Kidney (tissue), 14 donors: ENCODE measurements around the gene CCDC85A. TPM values are rescaled to one million over a fixed set of nuclear protein-coding genes. Genes with fewer than 3 reads are reported as not detected.

ENCODE experiments used
- DNase-seq, 5 donors: peaks; one replicate each; pipeline ENCODE4 v3.0.0-alpha.2; 2013 to 2020
- FAIRE-seq: peaks from 2 replicates; lab custom pipeline; 2012; peaks lifted over from hg19 to GRCh38; lab: Jason Lieb, UNC
- H3K27ac ChIP-seq, 2 donors: one replicate each; pipeline ENCODE4 v1.7.0; 2013; ENCODE audit warnings: low read depth in 2 of 2, low read length in 2 of 2, inconsistent platforms in 1 of 2
- H3K27me3 ChIP-seq: one replicate; pipeline ENCODE4 v1.7.1; 2013; ENCODE audit warnings: low read length, inconsistent platforms; ENCODE audit not compliant: control insufficient read depth, insufficient read depth
- H3K36me3 ChIP-seq, 3 donors: one replicate each; pipeline versions ENCODE4 v1.7.0 to v1.7.1; 2013; ENCODE audit warnings: low read length in 3 of 3, control low read depth in 1 of 3, inconsistent platforms in 1 of 3; ENCODE audit not compliant: insufficient read depth in 3 of 3, control insufficient read depth in 2 of 3
- H3K4me1 ChIP-seq, 3 donors: one replicate each; pipeline versions ENCODE4 v1.7.0 to v1.7.1; 2013; ENCODE audit warnings: low read length in 3 of 3, inconsistent platforms in 1 of 3, low read depth in 1 of 3; ENCODE audit not compliant: control insufficient read depth in 2 of 3, insufficient read depth in 2 of 3
- H3K4me3 ChIP-seq, 3 donors: one replicate each; pipeline versions ENCODE4 v1.7.0 to v1.8.1; 2013; ENCODE audit warnings: low read length in 3 of 3, control low read depth in 1 of 3, inconsistent platforms in 1 of 3
- H3K9ac ChIP-seq, 3 donors: one replicate each; pipeline versions ENCODE4 v1.7.0 to v1.7.1; 2013; ENCODE audit warnings: low read length in 3 of 3, control low read depth in 1 of 3, inconsistent platforms in 1 of 3
- H3K9me3 ChIP-seq, 3 donors: one replicate each; pipeline versions ENCODE4 v1.7.0 to v1.7.1; 2013; ENCODE audit warnings: low read length in 3 of 3, control low read depth in 1 of 3, inconsistent platforms in 1 of 3; ENCODE audit not compliant: control insufficient read depth in 2 of 3, insufficient read depth in 1 of 3
- CTCF ChIP-seq: IDR thresholded peaks from 3 replicates; pipeline ENCODE4 v1.5.1; 2012; ENCODE audit warnings: mild to moderate bottlenecking, moderate library complexity, borderline replicate concordance; ENCODE audit not compliant: insufficient read depth; ENCODE audit errors: extremely low read depth
- intact Hi-C: fragments of 100-400 bp; cut with DNase I; formaldehyde crosslinking; loops from one replicate; pipeline ENCODE4 v1.11.1; 2022
- polyA plus RNA-seq: library from polyadenylated mRNA; stranded (reverse); fragments of 350-450 nt; fragmentation: Illumina TruSeq; extraction: RNeasy Lipid Tissue Mini Kit (QIAGEN cat#74804); gene quantifications from one replicate; pipeline ENCODE4 v1.2.3, GENCODE V29; 2014; ENCODE audit warnings: low read depth, low replicate concordance; ENCODE audit not compliant: insufficient read depth
- total RNA-seq: library from RNA; stranded (reverse); fragmentation: NEBNext Ultra II Directional; extraction: Animal tissue kit (Norgen Biotek cat#: 25700); gene quantifications from one replicate; pipeline ENCODE4 v1.2.1, GENCODE V29; 2021
- donor health status: control.
- donor health status: control.
- donor health status: control.
- donor health status: control.
- donor health status: control.
- donor health status: DM: yes; HTN: yes; CAD: no.
- donor health status: Normal renal cell carcinoma (clear cell type).

Gene CCDC85A
- total and polyA plus RNA-seq, 2 donors from 2014 or later, result 0.65 to 2.1 TPM

GRCh38 chr2:56295666-56296065 is 111.9 kb downstream of the CCDC85A start:
- H3K27ac ChIP-seq, result no peak overlapping the region
- no peaks in the 10 kb centered on the region for H3K36me3 ChIP-seq
- no peak for FAIRE-seq
- no peaks in the 10 kb centered on the region for H3K4me1 ChIP-seq
- H3K9me3 ChIP-seq, result no peaks in the 10 kb centered on the region
- no peak overlapping the region for H3K9ac ChIP-seq
- intact Hi-C loops, result no loop called here
- H3K4me3 ChIP-seq, result no peak overlapping the region
- H3K27me3 ChIP-seq, result no peaks in the 10 kb centered on the region
- no peak for DNase-seq
- no peak for TF ChIP-seq CTCF

GRCh38 chr2:56297671-56298070 is 113.9 kb downstream of the CCDC85A start:
- H3K36me3 ChIP-seq, result no peaks in the 10 kb centered on the region
- no peak overlapping the region for H3K27ac ChIP-seq
- H3K4me3 ChIP-seq, result no peak overlapping the region
- FAIRE-seq, result no peak
- intact Hi-C loops, result no loop called here
- no peak for TF ChIP-seq CTCF
- H3K9ac ChIP-seq, result no peak overlapping the region
- no peaks in the 10 kb centered on the region for H3K9me3 ChIP-seq
- DNase-seq, result no peak
- H3K4me1 ChIP-seq, result no peaks in the 10 kb centered on the region
- no peaks in the 10 kb centered on the region for H3K27me3 ChIP-seq

- Histone ChIP-seq H3K27me3 (no peaks in the 10 kb centered on the region), H3K36me3 (no peaks in the 10 kb centered on the region), H3K9ac (no peak overlapping the region), H3K4me1 (no peaks in the 10 kb centered on the region), H3K27ac (no peak overlapping the region), H3K9me3 (no peaks in the 10 kb centered on the region), H3K4me3 (no peak overlapping the region)
- DNase-seq (no peak), FAIRE-seq (no peak)
- TF ChIP-seq CTCF, result no peak
- intact Hi-C loops, result no loop called here
Observed at GRCh38 chr2:56299171-56299691, 115.4 kb downstream of the CCDC85A start.

- no peaks in the 10 kb centered on the region for H3K27me3 ChIP-seq
- H3K9ac ChIP-seq, result no peak overlapping the region
- H3K27ac ChIP-seq, result no peak overlapping the region
- H3K4me1 ChIP-seq, result no peaks in the 10 kb centered on the region
- no peak for FAIRE-seq
- intact Hi-C loops, result no loop called here
- DNase-seq, result no peak
- TF ChIP-seq CTCF, result no peak
- no peaks in the 10 kb centered on the region for H3K36me3 ChIP-seq
- H3K4me3 ChIP-seq, result no peak overlapping the region
- no peaks in the 10 kb centered on the region for H3K9me3 ChIP-seq
Observed at GRCh38 chr2:56309626-56310170, 125.9 kb downstream of the CCDC85A start.
